Smooth muscle cell (in vitro differentiated cells): ENCODE data around the gene RIOX2. TPM values are rescaled to one million over a fixed set of nuclear protein-coding genes. Genes with fewer than 3 reads are reported as not detected.

Experiments used
- DNase-seq: peaks from one replicate; lab custom pipeline; 2025; ENCODE audit not compliant: unreplicated experiment; lab: John Stamatoyannopoulos, UW
- H2AFZ ChIP-seq: fragments of 200-600 bp; sonication (generic); 2 replicates; pipeline ENCODE4 v1.6.0; 2016; ENCODE audit warnings: antibody characterized with exemption, low read depth, mild to moderate bottlenecking
- H3F3A ChIP-seq: fragments of 200-600 bp; sonication (generic); 2 replicates; pipeline ENCODE4 v1.6.0; 2017; ENCODE audit warnings: antibody characterized with exemption, low read depth
- H3K27ac ChIP-seq: fragments of 200-600 bp; sonication (generic); 2 replicates; pipeline ENCODE4 v1.5.1; 2016; ENCODE audit warnings: low read depth, mild to moderate bottlenecking
- H3K27me3 ChIP-seq: fragments of 200-600 bp; sonication (generic); 2 replicates; pipeline ENCODE4 v1.6.1; 2016; ENCODE audit warnings: low read depth, mild to moderate bottlenecking
- H3K36me3 ChIP-seq: fragments of 200-600 bp; sonication (generic); 2 replicates; pipeline ENCODE4 v1.5.1; 2016; ENCODE audit warnings: low read depth
- H3K4me1 ChIP-seq: fragments of 200-600 bp; sonication (generic); 2 replicates; pipeline ENCODE4 v1.5.1; 2016; ENCODE audit warnings: low read depth
- H3K4me2 ChIP-seq: fragments of 200-600 bp; sonication (generic); 2 replicates; pipeline ENCODE4 v1.6.0; 2016; ENCODE audit warnings: mild to moderate bottlenecking
- H3K4me3 ChIP-seq: fragments of 200-600 bp; sonication (generic); 2 replicates; pipeline ENCODE4 v1.5.1; 2016; ENCODE audit warnings: mild to moderate bottlenecking
- H3K79me2 ChIP-seq: fragments of 200-600 bp; sonication (generic); 2 replicates; pipeline ENCODE4 v1.6.0; 2016; ENCODE audit warnings: low read depth, mild to moderate bottlenecking
- H3K9ac ChIP-seq: fragments of 200-600 bp; sonication (generic); 2 replicates; pipeline ENCODE4 v1.6.0; 2016; ENCODE audit warnings: low read depth
- H3K9me3 ChIP-seq: fragments of 200-600 bp; sonication (generic); replicated peaks from 2 replicates; pipeline ENCODE4 v1.5.1; 2016; ENCODE audit warnings: low read depth
- H4K20me1 ChIP-seq: fragments of 200-600 bp; sonication (generic); 2 replicates; pipeline ENCODE4 v1.6.0; 2016; ENCODE audit warnings: low read depth
- CTCF ChIP-seq: fragments of 200-600 bp; sonication (generic); IDR thresholded peaks from 2 replicates; pipeline ENCODE4 v1.5.1; 2017; ENCODE audit warnings: borderline replicate concordance, mild to moderate bottlenecking, antibody characterized with exemption; ENCODE audit not compliant: insufficient read depth, poor library complexity, severe bottlenecking
- WGBS: methylation state at CpG from one replicate; pipeline ENCODE4 v1.1.7; 2016; ENCODE audit warnings: low lambda C conversion rate; 5-methylcytosine and 5-hydroxymethylcytosine counted together
- polyA plus RNA-seq: library from polyadenylated mRNA; unstranded; fragments of >200 nt; fragmentation: Nextera tagmentation; extraction: Ambion mirVana; gene quantifications from 2 replicates; pipeline ENCODE4 v1.2.1, GENCODE V29; 2016
- total RNA-seq: library from RNA; depleted of rRNA; stranded (reverse); fragments of >200 nt; gene quantifications from 2 replicates; pipeline ENCODE4 v1.2.3, GENCODE V29; 2014

RIOX2 gene
- total and polyA plus RNA-seq, 2 experiments from 2014 or later = 14.6 to 17.8 TPM

GRCh38 chr3:97917813-97918536, 54.3 kb downstream of the RIOX2 start:
- H3K27ac ChIP-seq = no peak overlapping the region
- H3K9me3 ChIP-seq = no peaks in the 10 kb centered on the region
- 91% methylated on average over 3 of the region's 3 CpGs for WGBS
- H2AFZ ChIP-seq = no peak overlapping the region
- H3K4me1 ChIP-seq = no peaks in the 10 kb centered on the region
- no peaks in the 10 kb centered on the region for H3F3A ChIP-seq
- no peaks in the 10 kb centered on the region for H3K27me3 ChIP-seq
- no peak for TF ChIP-seq CTCF
- H4K20me1 ChIP-seq = no peaks in the 10 kb centered on the region
- no peak overlapping the region for H3K4me3 ChIP-seq
- H3K36me3 ChIP-seq = peaks cover 4% of the 10 kb centered on the region
- no peak for DNase-seq
- no peak overlapping the region for H3K9ac ChIP-seq
- H3K79me2 ChIP-seq = no peaks in the 10 kb centered on the region
- H3K4me2 ChIP-seq = no peak overlapping the region

GRCh38 chr3:97916576-97916975, 55.7 kb downstream of the RIOX2 start:
- Histone ChIP-seq H3K36me3 (peaks cover 4% of the 10 kb centered on the region), H3K4me3 (no peak overlapping the region), H3K9me3 (no peaks in the 10 kb centered on the region), H3F3A (no peaks in the 10 kb centered on the region), H2AFZ (no peak overlapping the region), H3K9ac (no peak overlapping the region), H3K27me3 (no peaks in the 10 kb centered on the region), H3K79me2 (no peaks in the 10 kb centered on the region), H4K20me1 (no peaks in the 10 kb centered on the region), H3K4me2 (no peak overlapping the region), H3K27ac (no peak overlapping the region), H3K4me1 (no peaks in the 10 kb centered on the region)
- TF ChIP-seq CTCF = no peak
- DNase-seq = no peak

GRCh38 chr3:97914388-97914787, 57.8 kb downstream of the RIOX2 start:
- Histone ChIP-seq H3K9ac (no peak overlapping the region), H3K9me3 (no peaks in the 10 kb centered on the region), H3K27ac (no peak overlapping the region), H3K27me3 (no peaks in the 10 kb centered on the region), H2AFZ (no peak overlapping the region), H4K20me1 (no peaks in the 10 kb centered on the region), H3K4me3 (no peak overlapping the region), H3K79me2 (no peaks in the 10 kb centered on the region), H3K36me3 (peaks cover 4% of the 10 kb centered on the region), H3K4me1 (no peaks in the 10 kb centered on the region), H3F3A (no peaks in the 10 kb centered on the region), H3K4me2 (no peak overlapping the region)
- 95% methylated on average over 2 of the region's 2 CpGs for WGBS
- TF ChIP-seq CTCF = no peak
- DNase-seq = no peak

- H3K4me2 ChIP-seq = no peak overlapping the region
- WGBS = 52% methylated on average over 3 of the region's 3 CpGs
- DNase-seq = no peak
- no peak for TF ChIP-seq CTCF
- H4K20me1 ChIP-seq = no peaks in the 10 kb centered on the region
- no peak overlapping the region for H3K27ac ChIP-seq
- H3K27me3 ChIP-seq = no peaks in the 10 kb centered on the region
- H3K4me1 ChIP-seq = no peaks in the 10 kb centered on the region
- no peak overlapping the region for H2AFZ ChIP-seq
- H3K9ac ChIP-seq = no peak overlapping the region
- H3F3A ChIP-seq = no peaks in the 10 kb centered on the region
- H3K9me3 ChIP-seq = no peaks in the 10 kb centered on the region
- H3K36me3 ChIP-seq = peaks cover 4% of the 10 kb centered on the region
- no peak overlapping the region for H3K4me3 ChIP-seq
- H3K79me2 ChIP-seq = no peaks in the 10 kb centered on the region
These were observed 60.8 kb downstream of the RIOX2 start for GRCh38 chr3:97911459-97911858.
